Measurements from ENCODE around the gene FAM170B. TPM values are rescaled to one million over a fixed set of nuclear protein-coding genes. Genes with fewer than 3 reads are reported as not detected.

FAM170B gene
- total and polyA plus RNA-seq, 7 donors = not detected

Other genes starting within 250 kb of the FAM170B start
- gene LRRC18, start 194.2 kb downstream of the FAM170B start, total RNA-seq = not detected
- gene LRRC18, start 194.2 kb downstream of the FAM170B start, polyA plus RNA-seq = under 1 TPM in 1 of 3 donors, not detected in 2; 0.15 TPM
- gene VSTM4, start 18.5 kb downstream of the FAM170B start, total RNA-seq = 10 to 100 TPM in 2 of 4 donors, 1 to 10 TPM in 2; 9.5 to 13.3 (median 10.9) TPM
- 1 to 10 TPM in 2 of 3 donors, under 1 TPM in 1; 0.23 to 3.3 (median 1.2) TPM for gene VSTM4, start 18.5 kb downstream of the FAM170B start, polyA plus RNA-seq
- 10 to 100 TPM in 2 of 4 donors, 1 to 10 TPM in 2; 8.0 to 17.8 (median 9.9) TPM for gene TMEM273, start 54.4 kb upstream of the FAM170B start, total RNA-seq
- 10 to 100 TPM in 2 of 3 donors, 1 to 10 TPM in 1; 5.4 to 15.6 (median 11.1) TPM for gene TMEM273, start 54.4 kb upstream of the FAM170B start, polyA plus RNA-seq
- gene C10orf71, start 165.1 kb upstream of the FAM170B start, total RNA-seq = not detected
- not detected for gene C10orf71, start 165.1 kb upstream of the FAM170B start, polyA plus RNA-seq

All from sigmoid colon (tissue), 7 donors.